BJ (cell line): ENCODE data around the gene SORCS2. TPM values are rescaled to one million over a fixed set of nuclear protein-coding genes. Genes with fewer than 3 reads are reported as not detected.

ENCODE experiments used
- CTCF ChIA-PET: fragments of 350-600 bp; formaldehyde crosslinking; extraction: SDS; loops from one replicate; lab custom pipeline; 2021; ENCODE audit warnings: antibody characterized with exemption, inconsistent platforms; lab: Yijun Ruan, JAX
- POLR2A ChIA-PET: fragments of 300-600 bp; sonication (Branson Sonifier 250); formaldehyde crosslinking; extraction: SDS; loops from one replicate; lab custom pipeline; 2021; ENCODE audit warnings: antibody characterized with exemption; lab: Charles Lee
- DNase-seq: peaks from one replicate; pipeline ENCODE4 v3.0.0-alpha.2; 2011; ENCODE audit warnings: low read depth
- H3K27me3 ChIP-seq: 2 replicates; pipeline ENCODE4 v1.6.0; 2011; ENCODE audit warnings: low read length; ENCODE audit not compliant: control insufficient read depth, insufficient read depth
- H3K36me3 ChIP-seq: 2 replicates; pipeline ENCODE4 v1.5.1; 2011; ENCODE audit warnings: low read length; ENCODE audit not compliant: control insufficient read depth, insufficient read depth
- H3K4me3 ChIP-seq: 2 replicates; pipeline ENCODE4 v1.5.1; 2011; ENCODE audit warnings: low read depth, mild to moderate bottlenecking, control low read depth, low read length
- polyA plus RNA-seq: library from polyadenylated mRNA; depleted of rRNA; stranded (reverse); fragments of >200 nt; gene quantifications from 2 replicates; pipeline ENCODE4 v1.2.3, GENCODE V29; 2011
- TF ChIP-seq, protein P1 (sequence below): IDR thresholded peaks from 2 replicates; pipeline ENCODE4 v1.5.1; 2011; ENCODE audit warnings: low read depth, mild to moderate bottlenecking, control low read depth, inconsistent platforms, low read length, moderate library complexity; ENCODE audit not compliant: insufficient read depth

SORCS2 gene
- polyA plus RNA-seq, 1 experiment: 0.63 TPM

GRCh38 chr4:7593646-7594412 lies 401.5 kb downstream of the SORCS2 start:
- Histone ChIP-seq H3K4me3 (no peak overlapping the region), H3K27me3 (no peaks in the 10 kb centered on the region), H3K36me3 (no peaks in the 10 kb centered on the region)
- POLR2A ChIA-PET: no interaction called here
- TF ChIP-seq, protein P1, sequence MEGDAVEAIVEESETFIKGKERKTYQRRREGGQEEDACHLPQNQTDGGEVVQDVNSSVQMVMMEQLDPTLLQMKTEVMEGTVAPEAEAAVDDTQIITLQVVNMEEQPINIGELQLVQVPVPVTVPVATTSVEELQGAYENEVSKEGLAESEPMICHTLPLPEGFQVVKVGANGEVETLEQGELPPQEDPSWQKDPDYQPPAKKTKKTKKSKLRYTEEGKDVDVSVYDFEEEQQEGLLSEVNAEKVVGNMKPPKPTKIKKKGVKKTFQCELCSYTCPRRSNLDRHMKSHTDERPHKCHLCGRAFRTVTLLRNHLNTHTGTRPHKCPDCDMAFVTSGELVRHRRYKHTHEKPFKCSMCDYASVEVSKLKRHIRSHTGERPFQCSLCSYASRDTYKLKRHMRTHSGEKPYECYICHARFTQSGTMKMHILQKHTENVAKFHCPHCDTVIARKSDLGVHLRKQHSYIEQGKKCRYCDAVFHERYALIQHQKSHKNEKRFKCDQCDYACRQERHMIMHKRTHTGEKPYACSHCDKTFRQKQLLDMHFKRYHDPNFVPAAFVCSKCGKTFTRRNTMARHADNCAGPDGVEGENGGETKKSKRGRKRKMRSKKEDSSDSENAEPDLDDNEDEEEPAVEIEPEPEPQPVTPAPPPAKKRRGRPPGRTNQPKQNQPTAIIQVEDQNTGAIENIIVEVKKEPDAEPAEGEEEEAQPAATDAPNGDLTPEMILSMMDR: no peak
- DNase-seq: no peak
- CTCF ChIA-PET: no interaction called here

DNA sequence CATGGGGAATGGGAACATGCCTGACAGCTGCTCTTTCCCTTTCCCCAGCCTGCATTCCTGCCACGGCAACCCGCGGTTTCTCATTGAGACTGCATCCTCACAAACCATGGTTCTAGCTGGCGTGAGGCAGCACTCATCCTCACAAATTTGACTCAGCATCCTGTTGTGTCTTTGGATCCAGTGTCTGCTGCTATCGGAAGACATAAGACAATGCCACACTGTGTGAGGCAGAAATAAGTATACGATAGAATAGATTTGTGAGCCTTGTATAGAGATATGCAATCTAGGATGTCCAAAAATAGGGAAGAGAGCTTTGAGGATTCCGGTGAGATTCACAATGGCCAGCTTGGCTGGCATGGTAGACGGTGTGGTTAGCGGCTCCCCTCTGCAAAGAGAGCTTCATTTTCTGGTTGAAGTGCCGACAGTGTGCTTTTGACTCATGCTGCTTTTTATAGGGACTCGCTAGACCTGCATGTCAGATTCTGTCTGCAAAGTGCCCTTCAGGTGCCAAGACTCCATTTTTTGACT lies 403.7 kb downstream of the SORCS2 start:
- CTCF ChIA-PET: no interaction called here
- H3K36me3 ChIP-seq: no peaks in the 10 kb centered on the region
- H3K4me3 ChIP-seq: no peak overlapping the region
- POLR2A ChIA-PET: no interaction called here
- DNase-seq: no peak
- TF ChIP-seq, protein P1: no peak
- no peaks in the 10 kb centered on the region for H3K27me3 ChIP-seq

DNA sequence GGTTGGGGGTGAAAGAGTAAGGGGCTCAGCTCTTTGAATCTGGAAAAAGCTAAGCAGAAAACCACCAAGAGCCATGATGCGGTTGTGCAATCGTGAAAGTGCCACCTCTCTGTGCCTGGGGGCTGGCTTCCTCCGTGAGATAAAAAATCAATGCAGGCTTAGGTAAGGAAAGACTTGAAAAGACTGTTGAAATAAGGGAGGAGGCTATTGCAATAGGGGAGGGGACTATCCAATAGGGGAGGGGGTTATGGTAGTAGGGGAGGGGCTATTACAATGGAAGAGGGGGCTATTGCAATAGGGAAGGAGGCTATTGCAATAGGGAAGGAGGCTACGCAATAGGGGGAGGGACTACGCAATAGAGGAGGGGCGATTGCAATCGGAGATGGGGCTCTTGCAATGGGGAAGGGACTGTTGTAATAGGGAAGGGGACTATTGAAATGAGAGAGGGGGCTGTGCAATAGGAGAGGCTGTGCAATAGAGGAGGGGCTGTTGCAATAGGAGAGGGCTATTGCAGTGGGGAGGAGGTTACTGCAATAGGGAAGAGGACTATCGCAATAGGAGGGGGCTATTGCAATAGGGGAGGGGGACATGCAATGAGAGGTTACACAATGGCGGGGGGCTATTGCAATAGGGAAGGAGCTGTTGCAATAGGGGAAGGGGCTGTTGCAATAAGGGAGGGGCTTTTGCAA lies 404.7 kb downstream of the SORCS2 start:
- ChIA-PET POLR2A (no interaction called here), CTCF (no interaction called here)
- Histone ChIP-seq H3K36me3 (no peaks in the 10 kb centered on the region), H3K4me3 (no peak overlapping the region), H3K27me3 (no peaks in the 10 kb centered on the region)
- no peak for DNase-seq
- TF ChIP-seq, protein P1: no peak

- POLR2A ChIA-PET: no interaction called here
- no peak for DNase-seq
- CTCF ChIA-PET: interaction anchor here (0.9 kb wide), 1 partner anchor 16 kb away, joined by 3 read pairs; no protein-coding TSS in a partner anchor
Observed at GRCh38 chr4:7598939-7599790, 406.8 kb downstream of the SORCS2 start.

More at GRCh38 chr4:7598939-7599790, 406.8 kb downstream of the SORCS2 start:
- TF ChIP-seq, protein P1: no peak
- no peak overlapping the region for H3K4me3 ChIP-seq
- H3K27me3 ChIP-seq: no peaks in the 10 kb centered on the region
- H3K36me3 ChIP-seq: no peaks in the 10 kb centered on the region
